Stomach (tissue), 4 donors: ENCODE data around the gene CNTN4.

ENCODE experiments used
- CTCF ChIP-seq, 7 experiments: fragments of 450-650 bp in 4 of 7; fragments of 200-600 bp in 3 of 7; sonication (generic) in 3 of 7; IDR thresholded peaks; one replicate each; pipeline ENCODE4 v1.5.1; 2016 to 2019; ENCODE audit warnings: antibody characterized with exemption in 7 of 7, control low read depth in 2 of 7, mild to moderate bottlenecking in 1 of 7
- EP300 ChIP-seq: sonication (generic); formaldehyde crosslinking; IDR thresholded peaks from one replicate; pipeline ENCODE4 v1.6.1; 2017; ENCODE audit warnings: antibody characterized with exemption
- POLR2A ChIP-seq, 4 donors: fragments of 450-650 bp; IDR thresholded peaks; one replicate each; pipeline ENCODE4 v1.6.1; 2016; ENCODE audit warnings: antibody characterized with exemption in 4 of 4, control low read depth in 2 of 4, mild to moderate bottlenecking in 1 of 4, moderate library complexity in 1 of 4
- POLR2AphosphoS5 ChIP-seq, 3 donors: sonication (generic); formaldehyde crosslinking; IDR thresholded peaks; one replicate each; pipeline ENCODE4 v1.6.1; 2016; ENCODE audit warnings: antibody characterized with exemption in 3 of 3

- TF ChIP-seq CTCF (IDR thresholded peaks at IDR 0.05): no peak
- TF ChIP-seq POLR2A (IDR thresholded peaks at IDR 0.05): no peak
- no peak for TF ChIP-seq EP300
- TF ChIP-seq POLR2AphosphoS5 (IDR thresholded peaks at IDR 0.05): no peak
Observed at GRCh38 chr3:2851361-2851760, 752.7 kb downstream of the CNTN4 start.
